ENCODE results near the gene AQR. TPM values are rescaled to one million over a fixed set of nuclear protein-coding genes. Genes with fewer than 3 reads are reported as not detected.
A peak's percentile ranks its signal among the peaks of the same experiment; 100 is the strongest.

The AQR gene
- total and polyA plus RNA-seq, 10 of the 15 experiments (the other 5 are each of a cell fraction or from before 2014, with no cell fraction given), result 18.2 to 53.5 (median 32.6) TPM

DNA sequence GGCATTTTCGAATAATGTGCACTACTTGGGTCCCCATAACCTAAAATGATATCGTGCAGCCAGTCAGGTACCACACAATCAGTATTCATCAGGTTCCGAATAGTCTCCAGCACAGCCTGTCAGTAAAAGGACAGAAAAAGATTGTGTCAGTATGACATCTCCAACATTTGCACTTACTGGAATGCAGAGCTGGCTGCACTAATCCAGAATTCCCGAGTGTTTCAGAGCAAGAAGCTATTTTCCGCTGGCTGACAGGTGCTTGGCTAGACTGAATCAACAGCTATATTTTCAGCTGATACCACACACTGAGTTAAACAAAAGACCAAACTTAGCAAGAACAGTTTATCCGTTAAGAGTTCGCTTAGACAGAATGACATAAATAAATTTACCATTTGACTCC, 68.8 kb downstream of the AQR start:
- Histone ChIP-seq H4K20me1 (ENCODE audit: control insufficient read depth, insufficient read depth) (no peaks in the 10 kb centered on the region), H3K27me3 (replicated peaks in 1 of 2; ENCODE audit: control insufficient read depth in 2 of 2, insufficient read depth in 2 of 2, low read length in 1 of 2) (no peaks in the 10 kb centered on the region), H3K79me2 (ENCODE audit: control insufficient read depth, insufficient read depth, low read length) (no peaks in the 10 kb centered on the region), H3K9me3 (replicated peaks; ENCODE audit: control insufficient read depth, insufficient read depth, low read length) (no peaks in the 10 kb centered on the region), H3K27ac (ENCODE audit: control insufficient read depth, insufficient read depth) (no peak overlapping the region), H3K36me3 (ENCODE audit: control insufficient read depth in 2 of 2, insufficient read depth in 2 of 2, low read length in 1 of 2) (peaks cover 0 to 9% of the 10 kb centered on the region in 2 experiments; a peak in 3 of 4 replicates), H3K9ac (ENCODE audit: control insufficient read depth, insufficient read depth, low read length) (no peak overlapping the region), H3K4me2 (ENCODE audit: control insufficient read depth, insufficient read depth) (no peak overlapping the region), H2AFZ (ENCODE audit: control insufficient read depth, low read depth, low read length) (no peak overlapping the region), H3K4me3 (no peak overlapping the region), H3K4me1 (ENCODE audit: control insufficient read depth, insufficient read depth, low read length) (no peaks in the 10 kb centered on the region)
- POLR2A ChIA-PET, result interaction anchor here (0.6 kb wide), 1 partner anchor 84 kb away, joined by 3 read pairs; no protein-coding TSS in a partner anchor
- 96% methylated on average over 7 of the region's 7 CpGs for WGBS (ENCODE audit: insufficient coverage, insufficient replicate concordance, low lambda C conversion rate, missing lambda C conversion rate)
- RAD21 ChIA-PET (ENCODE audit: unreplicated experiment), result no interaction called here
- DNase-seq (ENCODE audit: low read depth, low spot score) (no peak), FAIRE-seq (no peak), ATAC-seq (no peak)
- CTCF ChIA-PET, result no interaction called here
- intact Hi-C loops (cut with micrococcal nuclease; ENCODE audit: unreplicated experiment), result no loop called here
- TF ChIP-seq CHD4 (IDR thresholded peaks at IDR 0.05), result no peak
- no peak for TF ChIP-seq SIX5 (IDR thresholded peaks at IDR 0.05; ENCODE audit: low read depth, low read length, severe bottlenecking)
- TF ChIP-seq NFXL1 (IDR thresholded peaks at IDR 0.05; ENCODE audit: borderline replicate concordance), result no peak
- no peak for TF ChIP-seq SMC3 (IDR thresholded peaks at IDR 0.05; ENCODE audit: borderline replicate concordance, low read length)
- TF ChIP-seq SMAD1 (IDR thresholded peaks at IDR 0.05; ENCODE audit: low read depth, partially characterized antibody), result no peak
- no peak for TF ChIP-seq SMARCA5 (IDR thresholded peaks at IDR 0.05)
- TF ChIP-seq DPF2 (IDR thresholded peaks at IDR 0.05), result no peak
- SMC1A ChIA-PET (ENCODE audit: uncharacterized antibody, unreplicated experiment), result interaction anchor here (1.0 kb wide), 1 partner anchor 15 kb away, joined by 3 read pairs; no protein-coding TSS in a partner anchor
- BruUV-seq (replicated peaks), result no TSS peak
- in situ Hi-C loops (cut with MboI), result loop anchor here (25.0 kb wide), 1 partner anchor 288 kb away; no protein-coding TSS in a partner anchor

GRCh38 chr15:34896183-34896582, 73.4 kb downstream of the AQR start:
- SMC1A ChIA-PET (ENCODE audit: uncharacterized antibody, unreplicated experiment), result no interaction called here
- Histone ChIP-seq H3K27me3 (replicated peaks in 1 of 2; ENCODE audit: control insufficient read depth in 2 of 2, insufficient read depth in 2 of 2, low read length in 1 of 2) (no peaks in the 10 kb centered on the region), H3K4me2 (ENCODE audit: control insufficient read depth, insufficient read depth) (no peak overlapping the region), H3K9ac (ENCODE audit: control insufficient read depth, insufficient read depth, low read length) (no peak overlapping the region), H3K79me2 (ENCODE audit: control insufficient read depth, insufficient read depth, low read length) (no peaks in the 10 kb centered on the region), H3K9me3 (replicated peaks; ENCODE audit: control insufficient read depth, insufficient read depth, low read length) (peaks cover 9% of the 10 kb centered on the region), H3K4me3 (no peak overlapping the region), H3K36me3 (ENCODE audit: control insufficient read depth in 2 of 2, insufficient read depth in 2 of 2, low read length in 1 of 2) (peaks cover 4 to 22% of the 10 kb centered on the region in 2 experiments), H3K27ac (ENCODE audit: control insufficient read depth, insufficient read depth) (no peak overlapping the region), H4K20me1 (ENCODE audit: control insufficient read depth, insufficient read depth) (no peaks in the 10 kb centered on the region), H2AFZ (ENCODE audit: control insufficient read depth, low read depth, low read length) (no peak overlapping the region), H3K4me1 (ENCODE audit: control insufficient read depth, insufficient read depth, low read length) (no peaks in the 10 kb centered on the region)
- CTCF ChIA-PET, result no interaction called here
- intact Hi-C loops (cut with micrococcal nuclease; ENCODE audit: unreplicated experiment), result no loop called here
- FAIRE-seq (no peak), DNase-seq (ENCODE audit: low read depth, low spot score) (no peak), ATAC-seq (no peak)
- whole genome bisulfite sequencing (ENCODE audit: insufficient coverage, insufficient replicate concordance, low lambda C conversion rate, missing lambda C conversion rate), result 99% methylated on average over 5 of the region's 5 CpGs
- BruUV-seq (replicated peaks), result no TSS peak
- RAD21 ChIA-PET (ENCODE audit: unreplicated experiment), result no interaction called here
- POLR2A ChIA-PET, result no interaction called here
- TF ChIP-seq HCFC1 (IDR thresholded peaks at IDR 0.05; ENCODE audit: low read length), result no peak
- TF ChIP-seq MYC (IDR thresholded peaks at IDR 0.05; ENCODE audit: insufficient read depth, insufficient read length, insufficient replicate concordance, low read length, severe bottlenecking), result no peak
- TF ChIP-seq NR2C1 (IDR thresholded peaks at IDR 0.05), result no peak
- no peak for TF ChIP-seq IKZF2 (IDR thresholded peaks at IDR 0.05)
- TF ChIP-seq BACH1 (IDR thresholded peaks at IDR 0.05; ENCODE audit: borderline replicate concordance), result no peak
- TF ChIP-seq TCF3 (IDR thresholded peaks at IDR 0.05; ENCODE audit: borderline replicate concordance, insufficient read depth, low read depth, low read length), result no peak
- TF ChIP-seq, protein P1, sequence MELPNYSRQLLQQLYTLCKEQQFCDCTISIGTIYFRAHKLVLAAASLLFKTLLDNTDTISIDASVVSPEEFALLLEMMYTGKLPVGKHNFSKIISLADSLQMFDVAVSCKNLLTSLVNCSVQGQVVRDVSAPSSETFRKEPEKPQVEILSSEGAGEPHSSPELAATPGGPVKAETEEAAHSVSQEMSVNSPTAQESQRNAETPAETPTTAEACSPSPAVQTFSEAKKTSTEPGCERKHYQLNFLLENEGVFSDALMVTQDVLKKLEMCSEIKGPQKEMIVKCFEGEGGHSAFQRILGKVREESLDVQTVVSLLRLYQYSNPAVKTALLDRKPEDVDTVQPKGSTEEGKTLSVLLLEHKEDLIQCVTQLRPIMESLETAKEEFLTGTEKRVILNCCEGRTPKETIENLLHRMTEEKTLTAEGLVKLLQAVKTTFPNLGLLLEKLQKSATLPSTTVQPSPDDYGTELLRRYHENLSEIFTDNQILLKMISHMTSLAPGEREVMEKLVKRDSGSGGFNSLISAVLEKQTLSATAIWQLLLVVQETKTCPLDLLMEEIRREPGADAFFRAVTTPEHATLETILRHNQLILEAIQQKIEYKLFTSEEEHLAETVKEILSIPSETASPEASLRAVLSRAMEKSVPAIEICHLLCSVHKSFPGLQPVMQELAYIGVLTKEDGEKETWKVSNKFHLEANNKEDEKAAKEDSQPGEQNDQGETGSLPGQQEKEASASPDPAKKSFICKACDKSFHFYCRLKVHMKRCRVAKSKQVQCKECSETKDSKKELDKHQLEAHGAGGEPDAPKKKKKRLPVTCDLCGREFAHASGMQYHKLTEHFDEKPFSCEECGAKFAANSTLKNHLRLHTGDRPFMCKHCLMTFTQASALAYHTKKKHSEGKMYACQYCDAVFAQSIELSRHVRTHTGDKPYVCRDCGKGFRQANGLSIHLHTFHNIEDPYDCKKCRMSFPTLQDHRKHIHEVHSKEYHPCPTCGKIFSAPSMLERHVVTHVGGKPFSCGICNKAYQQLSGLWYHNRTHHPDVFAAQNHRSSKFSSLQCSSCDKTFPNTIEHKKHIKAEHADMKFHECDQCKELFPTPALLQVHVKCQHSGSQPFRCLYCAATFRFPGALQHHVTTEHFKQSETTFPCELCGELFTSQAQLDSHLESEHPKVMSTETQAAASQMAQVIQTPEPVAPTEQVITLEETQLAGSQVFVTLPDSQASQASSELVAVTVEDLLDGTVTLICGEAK (IDR thresholded peaks at IDR 0.05; ENCODE audit: borderline replicate concordance), result peak; percentile 42; the same call in 1 of the 2 replicates
- in situ Hi-C loops (cut with MboI), result no loop called here

Data from GM12878 (cell line).